Neural progenitor cell (in vitro differentiated cells): ENCODE results near the gene SPTBN1.

ENCODE experiments used
- EZH2phosphoT487 ChIP-seq: fragments of 200-600 bp; sonication (generic); IDR thresholded peaks from 2 replicates; pipeline ENCODE4 v1.6.1; 2017; ENCODE audit warnings: antibody characterized with exemption
- TF ChIP-seq, protein P1 (sequence below): fragments of 200-600 bp; sonication (generic); IDR thresholded peaks from 2 replicates; pipeline ENCODE4 v1.5.1; 2017; ENCODE audit warnings: antibody characterized with exemption, mild to moderate bottlenecking

GRCh38 chr2:54634564-54635511 lies 178.7 kb downstream of the SPTBN1 start:
- TF ChIP-seq, protein P1, sequence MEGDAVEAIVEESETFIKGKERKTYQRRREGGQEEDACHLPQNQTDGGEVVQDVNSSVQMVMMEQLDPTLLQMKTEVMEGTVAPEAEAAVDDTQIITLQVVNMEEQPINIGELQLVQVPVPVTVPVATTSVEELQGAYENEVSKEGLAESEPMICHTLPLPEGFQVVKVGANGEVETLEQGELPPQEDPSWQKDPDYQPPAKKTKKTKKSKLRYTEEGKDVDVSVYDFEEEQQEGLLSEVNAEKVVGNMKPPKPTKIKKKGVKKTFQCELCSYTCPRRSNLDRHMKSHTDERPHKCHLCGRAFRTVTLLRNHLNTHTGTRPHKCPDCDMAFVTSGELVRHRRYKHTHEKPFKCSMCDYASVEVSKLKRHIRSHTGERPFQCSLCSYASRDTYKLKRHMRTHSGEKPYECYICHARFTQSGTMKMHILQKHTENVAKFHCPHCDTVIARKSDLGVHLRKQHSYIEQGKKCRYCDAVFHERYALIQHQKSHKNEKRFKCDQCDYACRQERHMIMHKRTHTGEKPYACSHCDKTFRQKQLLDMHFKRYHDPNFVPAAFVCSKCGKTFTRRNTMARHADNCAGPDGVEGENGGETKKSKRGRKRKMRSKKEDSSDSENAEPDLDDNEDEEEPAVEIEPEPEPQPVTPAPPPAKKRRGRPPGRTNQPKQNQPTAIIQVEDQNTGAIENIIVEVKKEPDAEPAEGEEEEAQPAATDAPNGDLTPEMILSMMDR: no peak
- TF ChIP-seq EZH2phosphoT487: no peak
